ENCODE results near the gene ATG4B.

ATG4B gene

GRCh38 chr2:241668839-241669238 is 31.3 kb downstream of the ATG4B start:
- no peak for ATAC-seq
- TF ChIP-seq BACH2 (CRISPR knock-in tag; IDR thresholded peaks at IDR 0.05; ENCODE audit: borderline replicate concordance) (no peak), CSDC2 (CRISPR knock-in tag; IDR thresholded peaks at IDR 0.05) (no peak), ZFP3 (CRISPR knock-in tag; IDR thresholded peaks at IDR 0.05) (no peak), ZNF70 (CRISPR knock-in tag; IDR thresholded peaks at IDR 0.05) (no peak), ARNTL (CRISPR knock-in tag; IDR thresholded peaks at IDR 0.05; ENCODE audit: borderline replicate concordance, low read depth) (no peak), ISL1 (CRISPR knock-in tag; IDR thresholded peaks at IDR 0.05) (no peak), TSHZ2 (CRISPR knock-in tag; IDR thresholded peaks at IDR 0.05) (no peak), SNAI2 (CRISPR knock-in tag; IDR thresholded peaks at IDR 0.05) (no peak), ZC3H10 (CRISPR knock-in tag; IDR thresholded peaks at IDR 0.05) (no peak), CREB5 (CRISPR knock-in tag; IDR thresholded peaks at IDR 0.05; ENCODE audit: low read depth) (no peak), PPARA (CRISPR knock-in tag; IDR thresholded peaks at IDR 0.05; ENCODE audit: borderline replicate concordance) (no peak), ESRRG (CRISPR knock-in tag; IDR thresholded peaks at IDR 0.05) (no peak)
- TF ChIP-seq, protein P1, sequence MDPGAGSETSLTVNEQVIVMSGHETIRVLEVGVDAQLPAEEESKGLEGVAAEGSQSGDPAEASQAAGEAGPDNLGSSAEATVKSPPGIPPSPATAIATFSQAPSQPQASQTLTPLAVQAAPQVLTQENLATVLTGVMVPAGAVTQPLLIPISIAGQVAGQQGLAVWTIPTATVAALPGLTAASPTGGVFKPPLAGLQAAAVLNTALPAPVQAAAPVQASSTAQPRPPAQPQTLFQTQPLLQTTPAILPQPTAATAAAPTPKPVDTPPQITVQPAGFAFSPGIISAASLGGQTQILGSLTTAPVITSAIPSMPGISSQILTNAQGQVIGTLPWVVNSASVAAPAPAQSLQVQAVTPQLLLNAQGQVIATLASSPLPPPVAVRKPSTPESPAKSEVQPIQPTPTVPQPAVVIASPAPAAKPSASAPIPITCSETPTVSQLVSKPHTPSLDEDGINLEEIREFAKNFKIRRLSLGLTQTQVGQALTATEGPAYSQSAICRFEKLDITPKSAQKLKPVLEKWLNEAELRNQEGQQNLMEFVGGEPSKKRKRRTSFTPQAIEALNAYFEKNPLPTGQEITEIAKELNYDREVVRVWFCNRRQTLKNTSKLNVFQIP (CRISPR knock-in tag; IDR thresholded peaks at IDR 0.05; ENCODE audit: borderline replicate concordance, low read depth), result no peak
- TF ChIP-seq, protein P2, sequence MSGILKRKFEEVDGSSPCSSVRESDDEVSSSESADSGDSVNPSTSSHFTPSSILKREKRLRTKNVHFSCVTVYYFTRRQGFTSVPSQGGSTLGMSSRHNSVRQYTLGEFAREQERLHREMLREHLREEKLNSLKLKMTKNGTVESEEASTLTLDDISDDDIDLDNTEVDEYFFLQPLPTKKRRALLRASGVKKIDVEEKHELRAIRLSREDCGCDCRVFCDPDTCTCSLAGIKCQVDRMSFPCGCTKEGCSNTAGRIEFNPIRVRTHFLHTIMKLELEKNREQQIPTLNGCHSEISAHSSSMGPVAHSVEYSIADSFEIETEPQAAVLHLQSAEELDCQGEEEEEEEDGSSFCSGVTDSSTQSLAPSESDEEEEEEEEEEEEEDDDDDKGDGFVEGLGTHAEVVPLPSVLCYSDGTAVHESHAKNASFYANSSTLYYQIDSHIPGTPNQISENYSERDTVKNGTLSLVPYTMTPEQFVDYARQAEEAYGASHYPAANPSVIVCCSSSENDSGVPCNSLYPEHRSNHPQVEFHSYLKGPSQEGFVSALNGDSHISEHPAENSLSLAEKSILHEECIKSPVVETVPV (CRISPR knock-in tag; IDR thresholded peaks at IDR 0.05), result no peak
- TF ChIP-seq, protein P3, sequence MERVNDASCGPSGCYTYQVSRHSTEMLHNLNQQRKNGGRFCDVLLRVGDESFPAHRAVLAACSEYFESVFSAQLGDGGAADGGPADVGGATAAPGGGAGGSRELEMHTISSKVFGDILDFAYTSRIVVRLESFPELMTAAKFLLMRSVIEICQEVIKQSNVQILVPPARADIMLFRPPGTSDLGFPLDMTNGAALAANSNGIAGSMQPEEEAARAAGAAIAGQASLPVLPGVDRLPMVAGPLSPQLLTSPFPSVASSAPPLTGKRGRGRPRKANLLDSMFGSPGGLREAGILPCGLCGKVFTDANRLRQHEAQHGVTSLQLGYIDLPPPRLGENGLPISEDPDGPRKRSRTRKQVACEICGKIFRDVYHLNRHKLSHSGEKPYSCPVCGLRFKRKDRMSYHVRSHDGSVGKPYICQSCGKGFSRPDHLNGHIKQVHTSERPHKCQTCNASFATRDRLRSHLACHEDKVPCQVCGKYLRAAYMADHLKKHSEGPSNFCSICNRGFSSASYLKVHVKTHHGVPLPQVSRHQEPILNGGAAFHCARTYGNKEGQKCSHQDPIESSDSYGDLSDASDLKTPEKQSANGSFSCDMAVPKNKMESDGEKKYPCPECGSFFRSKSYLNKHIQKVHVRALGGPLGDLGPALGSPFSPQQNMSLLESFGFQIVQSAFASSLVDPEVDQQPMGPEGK (CRISPR knock-in tag; IDR thresholded peaks at IDR 0.05; ENCODE audit: borderline replicate concordance), result no peak

DNA sequence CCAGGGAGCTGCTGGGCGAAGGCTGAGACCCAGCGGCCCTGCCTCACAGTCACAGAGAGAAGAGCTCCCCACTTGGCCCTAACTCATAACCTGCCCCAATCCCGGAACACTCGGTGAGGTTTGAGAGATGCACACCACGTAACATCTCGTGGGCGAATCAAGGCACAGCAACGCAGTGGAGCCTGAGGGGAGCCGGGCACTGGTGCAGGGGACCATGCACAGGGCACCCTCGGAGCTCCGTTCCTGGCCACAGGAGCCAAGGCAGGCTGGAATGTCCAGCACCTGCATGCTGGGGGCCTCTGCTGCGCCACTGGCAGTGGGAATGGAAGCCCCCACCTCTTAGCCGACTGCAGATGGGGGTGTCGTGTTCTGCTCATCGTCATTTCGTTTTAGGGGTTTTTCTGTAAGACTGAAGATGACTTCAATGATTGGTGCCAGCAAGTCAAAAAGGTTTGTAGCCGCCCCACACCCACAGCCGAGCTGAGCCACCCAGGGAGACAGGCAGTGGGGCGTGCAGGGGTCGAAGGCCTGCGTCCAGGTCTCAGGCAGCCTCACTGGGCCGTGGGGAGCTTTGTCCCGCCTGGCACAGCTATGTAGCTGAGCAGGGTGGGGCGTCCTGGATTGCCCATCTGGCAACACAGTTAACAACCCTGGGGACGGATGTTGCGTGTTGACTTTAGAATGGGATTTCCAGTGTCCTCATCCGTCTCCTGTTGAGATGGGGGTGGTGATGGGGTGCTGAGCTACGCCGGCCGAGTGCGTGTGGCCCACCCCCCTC is 33.0 kb downstream of the ATG4B start:
- no peak for ATAC-seq
- TF ChIP-seq ZNF565 (CRISPR knock-in tag; conservative IDR thresholded peaks at IDR 0.05; ENCODE audit: low read depth) (no peak), ISL1 (CRISPR knock-in tag; IDR thresholded peaks at IDR 0.05) (no peak), GLIS3 (CRISPR knock-in tag; IDR thresholded peaks at IDR 0.05) (no peak), PPARA (CRISPR knock-in tag; IDR thresholded peaks at IDR 0.05; ENCODE audit: borderline replicate concordance) (no peak), OSR1 (CRISPR knock-in tag; IDR thresholded peaks at IDR 0.05) (no peak), ZNF70 (CRISPR knock-in tag; IDR thresholded peaks at IDR 0.05) (no peak), TCF4 (CRISPR knock-in tag; IDR thresholded peaks at IDR 0.05; ENCODE audit: borderline replicate concordance) (no peak), RARB (CRISPR knock-in tag; IDR thresholded peaks at IDR 0.05) (no peak), ESRRG (CRISPR knock-in tag; IDR thresholded peaks at IDR 0.05) (no peak), CREB5 (CRISPR knock-in tag; IDR thresholded peaks at IDR 0.05; ENCODE audit: low read depth) (no peak), CSDC2 (CRISPR knock-in tag; IDR thresholded peaks at IDR 0.05) (no peak), ZFP3 (CRISPR knock-in tag; IDR thresholded peaks at IDR 0.05) (no peak), SNAI2 (CRISPR knock-in tag; IDR thresholded peaks at IDR 0.05) (no peak), BACH2 (CRISPR knock-in tag; IDR thresholded peaks at IDR 0.05; ENCODE audit: borderline replicate concordance) (no peak), TOX (CRISPR knock-in tag; IDR thresholded peaks at IDR 0.05; ENCODE audit: borderline replicate concordance) (no peak), ZFP30 (CRISPR knock-in tag; IDR thresholded peaks at IDR 0.05) (no peak)
- TF ChIP-seq, protein P1 (CRISPR knock-in tag; IDR thresholded peaks at IDR 0.05; ENCODE audit: borderline replicate concordance, low read depth), result no peak
- TF ChIP-seq, protein P2 (CRISPR knock-in tag; IDR thresholded peaks at IDR 0.05), result no peak

All from SK-N-SH treated with all-trans-retinoic acid at 6 μM for 48 hours (cell line).